ENCODE data around the gene APP.

DNA sequence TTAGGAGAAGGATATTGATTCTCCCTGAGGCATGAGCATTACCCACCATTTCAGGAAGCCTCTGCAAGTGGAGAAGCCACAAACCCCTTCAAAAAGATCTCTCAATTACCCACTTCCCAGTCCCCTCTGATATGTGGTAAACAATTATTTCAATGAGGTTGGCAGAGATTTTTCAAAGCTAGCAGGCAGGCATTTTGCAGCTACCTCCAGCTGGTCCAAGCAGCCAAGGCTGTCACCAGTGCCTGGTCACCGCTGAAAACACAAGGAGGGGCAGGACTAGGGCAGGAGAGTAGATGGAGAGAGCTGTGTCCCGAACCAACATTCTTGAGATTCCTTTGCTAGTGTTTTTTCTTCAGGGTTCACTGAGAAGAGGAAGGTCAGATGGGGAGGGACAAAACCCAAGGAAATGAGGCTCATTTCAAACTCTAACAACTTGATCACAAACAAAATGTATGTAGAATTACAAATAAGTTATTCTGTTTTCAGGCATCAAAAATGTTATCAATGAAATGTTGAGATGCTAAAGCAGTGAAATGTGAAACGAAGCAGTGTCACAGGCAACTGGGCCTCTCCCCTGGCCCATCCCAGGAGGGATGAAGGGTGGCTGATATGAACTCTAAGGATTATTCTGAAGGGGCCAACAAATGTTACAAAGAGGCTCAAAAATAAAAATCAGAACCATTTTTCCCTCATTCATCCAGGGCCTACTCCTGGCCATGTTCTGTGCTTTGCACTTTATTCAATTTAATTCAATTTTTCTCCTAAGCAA is 22.3 kb downstream of the APP start:
- TF ChIP-seq, protein P1, sequence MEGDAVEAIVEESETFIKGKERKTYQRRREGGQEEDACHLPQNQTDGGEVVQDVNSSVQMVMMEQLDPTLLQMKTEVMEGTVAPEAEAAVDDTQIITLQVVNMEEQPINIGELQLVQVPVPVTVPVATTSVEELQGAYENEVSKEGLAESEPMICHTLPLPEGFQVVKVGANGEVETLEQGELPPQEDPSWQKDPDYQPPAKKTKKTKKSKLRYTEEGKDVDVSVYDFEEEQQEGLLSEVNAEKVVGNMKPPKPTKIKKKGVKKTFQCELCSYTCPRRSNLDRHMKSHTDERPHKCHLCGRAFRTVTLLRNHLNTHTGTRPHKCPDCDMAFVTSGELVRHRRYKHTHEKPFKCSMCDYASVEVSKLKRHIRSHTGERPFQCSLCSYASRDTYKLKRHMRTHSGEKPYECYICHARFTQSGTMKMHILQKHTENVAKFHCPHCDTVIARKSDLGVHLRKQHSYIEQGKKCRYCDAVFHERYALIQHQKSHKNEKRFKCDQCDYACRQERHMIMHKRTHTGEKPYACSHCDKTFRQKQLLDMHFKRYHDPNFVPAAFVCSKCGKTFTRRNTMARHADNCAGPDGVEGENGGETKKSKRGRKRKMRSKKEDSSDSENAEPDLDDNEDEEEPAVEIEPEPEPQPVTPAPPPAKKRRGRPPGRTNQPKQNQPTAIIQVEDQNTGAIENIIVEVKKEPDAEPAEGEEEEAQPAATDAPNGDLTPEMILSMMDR (IDR thresholded peaks at IDR 0.05), result no peak
- no peak for TF ChIP-seq POLR2A (IDR thresholded peaks at IDR 0.05)
- no peak for TF ChIP-seq POLR2AphosphoS5 (IDR thresholded peaks at IDR 0.05)

All from breast epithelium (tissue), 3 donors.